HepG2 (cell line): ENCODE results near the gene TTLL8. TPM values are rescaled to one million over a fixed set of nuclear protein-coding genes. Genes with fewer than 3 reads are reported as not detected.

Experiments
- ATAC-seq: fragments of 200-7000 bp; cut with Tn5 transposase; 3 replicates; pipeline ENCODE4 v1.9.1; 2020; ENCODE audit warnings: mild to moderate bottlenecking, moderate library complexity
- BruUV-seq: library from RNA; stranded (reverse); fragments of 400-500 nt; replicated peaks from 2 replicates; lab custom pipeline; 2021; lab: Mats Ljungman, UMichigan
- CTCF ChIA-PET: fragments of 300-600 bp; formaldehyde crosslinking; extraction: SDS; loops from one replicate; lab custom pipeline; 2021; ENCODE audit warnings: low total read pairs, inconsistent platforms, low intra/inter-chr PET ratio; lab: Yijun Ruan, JAX
- POLR2A ChIA-PET: fragments of 350-600 bp; sonication (Branson Sonifier 250); formaldehyde crosslinking; loops from one replicate; lab custom pipeline; 2020; ENCODE audit warnings: antibody characterized with exemption, inconsistent platforms; lab: Yijun Ruan, JAX
- DNase-seq: peaks from one replicate; pipeline ENCODE4 v3.0.0-alpha.2; 2015; ENCODE audit warnings: low spot score
- FAIRE-seq: peaks from 3 replicates; lab custom pipeline; 2011; peaks lifted over from hg19 to GRCh38; lab: Jason Lieb, UNC
- H2AFZ ChIP-seq: one replicate; pipeline ENCODE4 v1.6.1; 2011; ENCODE audit warnings: low read length, inconsistent platforms
- H3K27ac ChIP-seq: fragments of 300-600 bp; 3 replicates; pipeline ENCODE4 v1.8.0; 2011; ENCODE audit warnings: mixed run types, mild to moderate bottlenecking, mixed read lengths, low read length, inconsistent platforms; ENCODE audit not compliant: insufficient read depth; ENCODE audit errors: extremely low read length
- H3K27me3 ChIP-seq, 2 experiments: fragments of 200-600 bp in 1 of 2; 2 replicates in 1 of 2; 3 replicates in 1 of 2; pipeline versions ENCODE4 v1.6.0 to v1.8.0; 2011; ENCODE audit warnings: low read length in 2 of 2, mild to moderate bottlenecking in 2 of 2, moderate library complexity in 2 of 2, inconsistent platforms in 1 of 2; ENCODE audit not compliant: insufficient read depth in 2 of 2, control insufficient read depth in 1 of 2
- H3K36me3 ChIP-seq, 2 experiments: fragments of 200-600 bp in 1 of 2; replicated peaks in 1 of 2; 2 replicates in 1 of 2; 3 replicates in 1 of 2; pipeline versions ENCODE4 v1.5.1 to v1.8.0; 2011; ENCODE audit warnings: low read length in 2 of 2, inconsistent platforms in 1 of 2; ENCODE audit not compliant: insufficient read depth in 2 of 2, control insufficient read depth in 1 of 2
- H3K4me1 ChIP-seq: 2 replicates; pipeline ENCODE4 v1.5.1; 2012; ENCODE audit warnings: low read length, inconsistent platforms; ENCODE audit not compliant: insufficient read depth
- H3K4me2 ChIP-seq: 2 replicates; pipeline ENCODE4 v1.6.0; 2011; ENCODE audit warnings: low read depth, low read length, inconsistent platforms
- H3K4me3 ChIP-seq, 3 experiments: fragments of 200-600 bp in 1 of 3; sonication (generic), shearing (Covaris generic) in 1 of 3; replicated peaks in 1 of 3; 2 replicates each; pipeline ENCODE4 v1.5.1; 2011 to 2016; ENCODE audit warnings: low read length in 3 of 3, inconsistent platforms in 2 of 3, low read depth in 2 of 3, mild to moderate bottlenecking in 2 of 3, control low read depth in 1 of 3, mixed read lengths in 1 of 3; ENCODE audit not compliant: insufficient read depth in 1 of 3
- H3K79me2 ChIP-seq: one replicate; pipeline ENCODE4 v1.6.1; 2011; ENCODE audit warnings: low read length, inconsistent platforms; ENCODE audit not compliant: insufficient read depth
- H3K9ac ChIP-seq: 2 replicates; pipeline ENCODE4 v1.6.0; 2011; ENCODE audit warnings: mild to moderate bottlenecking, low read depth, low read length, inconsistent platforms; ENCODE audit not compliant: insufficient read depth
- H3K9me3 ChIP-seq: 2 replicates; pipeline ENCODE4 v1.5.1; 2012; ENCODE audit warnings: mild to moderate bottlenecking, low read length
- H4K20me1 ChIP-seq: 2 replicates; pipeline ENCODE4 v1.6.0; 2011; ENCODE audit warnings: inconsistent platforms, mild to moderate bottlenecking, low read length, moderate library complexity; ENCODE audit not compliant: insufficient read depth
- AGO2 ChIP-seq: fragments of 200-400 bp; formaldehyde crosslinking; optimal IDR thresholded peaks from 2 replicates; pipeline ENCODE3; 2017; ENCODE audit warnings: mild to moderate bottlenecking, low read depth, low read length, moderate library complexity
- AKAP8 ChIP-seq: sonication (generic); formaldehyde crosslinking; IDR thresholded peaks from 2 replicates; pipeline ENCODE4 v1.5.1; 2020; ENCODE audit warnings: mild to moderate bottlenecking, missing genetic modification reagents
- CEBPB ChIP-seq: IDR thresholded peaks from 2 replicates; pipeline ENCODE4 v1.6.1; 2011; ENCODE audit warnings: low read depth, low read length, improper control_type of control experiment, borderline replicate concordance
- CHD4 ChIP-seq: fragments of 200-600 bp; sonication (generic); IDR thresholded peaks from 2 replicates; pipeline ENCODE4 v1.7.0; 2017; ENCODE audit warnings: mild to moderate bottlenecking, low read length, borderline replicate concordance
- EZH2 ChIP-seq: conservative IDR thresholded peaks from 2 replicates; pipeline ENCODE4 v1.6.1; 2012; ENCODE audit warnings: mild to moderate bottlenecking, low read depth, low read length, moderate library complexity
- HBP1 ChIP-seq: IDR thresholded peaks from 2 replicates; pipeline ENCODE4 v1.6.1; 2016; ENCODE audit warnings: low read depth, control low read depth
- MAZ ChIP-seq, 2 experiments: sonication (generic) in 1 of 2; formaldehyde crosslinking in 1 of 2; IDR thresholded peaks; 2 replicates each; pipeline versions ENCODE4 v1.5.0 to v1.6.1; 2012 to 2020; ENCODE audit warnings: low read depth in 2 of 2, mild to moderate bottlenecking in 2 of 2, borderline replicate concordance in 1 of 2, improper control_type of control experiment in 1 of 2, low read length in 1 of 2, missing genetic modification reagents in 1 of 2, moderate library complexity in 1 of 2
- RARG ChIP-seq: sonication (generic); formaldehyde crosslinking; IDR thresholded peaks from 2 replicates; pipeline ENCODE4 v1.4.0; 2020; ENCODE audit warnings: low read depth, mild to moderate bottlenecking, missing genetic modification reagents
- RFX5 ChIP-seq: IDR thresholded peaks from 2 replicates; pipeline ENCODE4 v1.6.1; 2011; ENCODE audit warnings: low read depth, low read length, improper control_type of control experiment
- THRA ChIP-seq: sonication (generic); formaldehyde crosslinking; IDR thresholded peaks from 2 replicates; pipeline ENCODE4 v1.4.0; 2020; ENCODE audit warnings: missing genetic modification reagents, borderline replicate concordance
- ZC3H4 ChIP-seq: sonication (generic); formaldehyde crosslinking; IDR thresholded peaks from 2 replicates; pipeline ENCODE4 v1.4.0; 2020; ENCODE audit warnings: missing genetic modification reagents, borderline replicate concordance
- ZFP82 ChIP-seq: sonication (generic); formaldehyde crosslinking; IDR thresholded peaks from 2 replicates; pipeline ENCODE4 v1.5.1; 2020; ENCODE audit warnings: mild to moderate bottlenecking, missing genetic modification reagents, borderline replicate concordance
- ZKSCAN5 ChIP-seq: sonication (generic); formaldehyde crosslinking; IDR thresholded peaks from 2 replicates; pipeline ENCODE4 v1.5.1; 2020; ENCODE audit warnings: mild to moderate bottlenecking, missing genetic modification reagents
- ZKSCAN8 ChIP-seq: IDR thresholded peaks from 2 replicates; pipeline ENCODE4 v1.6.1; 2016; ENCODE audit warnings: borderline replicate concordance, missing genetic modification reagents, missing compliant biosample characterization
- ZNF275 ChIP-seq: sonication (generic); formaldehyde crosslinking; IDR thresholded peaks from 2 replicates; pipeline ENCODE4 v1.8.0; 2022; ENCODE audit warnings: missing genetic modification reagents, mild to moderate bottlenecking, inconsistent platforms, borderline replicate concordance
- ZNF3 ChIP-seq: IDR thresholded peaks from 2 replicates; pipeline ENCODE4 v1.7.0; 2017; ENCODE audit warnings: inconsistent platforms
- ZNF382 ChIP-seq: sonication (generic); formaldehyde crosslinking; IDR thresholded peaks from 2 replicates; pipeline ENCODE4 v1.5.0; 2020; ENCODE audit warnings: missing genetic modification reagents, mild to moderate bottlenecking, borderline replicate concordance
- ZNF562 ChIP-seq: sonication (generic); formaldehyde crosslinking; IDR thresholded peaks from 2 replicates; pipeline ENCODE4 v1.8.0; 2022; ENCODE audit warnings: missing genetic modification reagents, borderline replicate concordance
- ZNF607 ChIP-seq: sonication (generic); formaldehyde crosslinking; IDR thresholded peaks from 2 replicates; pipeline ENCODE4 v1.5.1; 2020; ENCODE audit warnings: missing genetic modification reagents, mild to moderate bottlenecking, borderline replicate concordance
- WGBS: methylation state at CpG from one replicate; pipeline ENCODE4 v1.1.6; 2017; ENCODE audit warnings: low lambda C conversion rate; 5-methylcytosine and 5-hydroxymethylcytosine counted together
- in situ Hi-C: cut with HindIII; loops from 2 replicates; pipeline ENCODE4 v1.10.0; 2017; ENCODE audit warnings: low pct_unique_long_range_greater_than_20kb; ENCODE audit not compliant: extremely low pct_ligation_motif_present
- intact Hi-C: fragments of 100-400 bp; cut with micrococcal nuclease; formaldehyde crosslinking; loops from one replicate; pipeline ENCODE4 v1.10.0; 2022; ENCODE audit not compliant: unreplicated experiment
- polyA plus RNA-seq, 8 experiments: library from polyadenylated mRNA; depleted of rRNA in 3 of 8; stranded (reverse) in 7 of 8; unstranded in 1 of 8; fragments of >200 nt; fragmentation: Illumina TruSeq in 4 of 8; extraction: Trizol in 4 of 8; gene quantifications; 2 replicates each; pipeline versions ENCODE4 v1.2.1 to v1.2.3, GENCODE V29; 2011 to 2016; ENCODE audit warnings: low read depth in 4 of 8, missing spikeins in 1 of 8, mixed read lengths in 1 of 8; ENCODE audit not compliant: insufficient read depth in 1 of 8
- total RNA-seq, 5 experiments: library from RNA; depleted of rRNA; stranded (reverse); fragments of >200 nt; fragmentation: Illumina TruSeq; extraction: Trizol; gene quantifications; 2 replicates each; pipeline ENCODE4 v1.2.3, GENCODE V29; 2016; ENCODE audit warnings: low read depth in 1 of 5

Gene TTLL8
- total and polyA plus RNA-seq, 2 of the 13 experiments (the other 11 are each of a cell fraction or from before 2014, with no cell fraction given): not detected

- in situ Hi-C loops: no loop called here
- intact Hi-C loops: no loop called here
- POLR2A ChIA-PET: no interaction called here
These were observed 63.1 kb downstream of the TTLL8 start for GRCh38 chr22:49995041-49995360.

More at GRCh38 chr22:49995041-49995360, 63.1 kb downstream of the TTLL8 start:
- Histone ChIP-seq H3K4me3 (no peak overlapping the region), H3K9ac (no peak overlapping the region), H3K27ac (no peak overlapping the region), H3K4me2 (no peak overlapping the region), H3K4me1 (peaks cover 7% of the 10 kb centered on the region), H3K79me2 (no peaks in the 10 kb centered on the region), H3K27me3 (peaks cover 3 to 18% of the 10 kb centered on the region in 2 experiments; a peak in 3 of 5 replicates), H4K20me1 (no peaks in the 10 kb centered on the region), H3K36me3 (no peaks in the 10 kb centered on the region), H2AFZ (no peak overlapping the region), H3K9me3 (peaks cover 6% of the 10 kb centered on the region; the same call in 1 of the 2 replicates)
- CTCF ChIA-PET: interaction anchor here (0.9 kb wide), 1 partner anchor 11 kb away, joined by 3 read pairs; no protein-coding TSS in a partner anchor
- ATAC-seq (no peak), DNase-seq (no peak), FAIRE-seq (no peak)
- TF ChIP-seq ZNF562 (CRISPR knock-in tag) (no peak), ZNF607 (no peak), RARG (CRISPR knock-in tag) (no peak), AGO2 (no peak), RFX5 (no peak), ZKSCAN8 (CRISPR knock-in tag) (no peak), MAZ (IDR thresholded peaks at IDR 0.05; ENCODE audit: borderline replicate concordance, low read depth, low read length) (no peak), MAZ (CRISPR knock-in tag; IDR thresholded peaks at IDR 0.05; ENCODE audit: low read depth) (no peak), THRA (no peak), HBP1 (CRISPR knock-in tag) (no peak), ZNF3 (CRISPR knock-in tag) (no peak), ZKSCAN5 (CRISPR knock-in tag) (no peak), ZC3H4 (CRISPR knock-in tag) (no peak), ZNF275 (CRISPR knock-in tag) (no peak), ZFP82 (CRISPR knock-in tag) (no peak), CHD4 (no peak), EZH2 (no peak), AKAP8 (no peak), CEBPB (no peak), ZNF382 (CRISPR knock-in tag) (no peak)
- no CpG with 5 or more reads among the region's 3 CpGs for WGBS
- BruUV-seq: no TSS peak
